Measurements from ENCODE around the gene S100Z.
"Not testable (repeated sequence)": the region's sequence is repeated elsewhere in the genome, so short reads cannot be mapped to it uniquely, and the experiment has no call there.

The S100Z gene

GRCh38 chr5:76849419-76850291 is at the start of gene S100Z:
Gene S100Z (plus strand): TSS chr5:76850014. CDS start chr5:76875360, 25,346 bp downstream.
- DNase-seq, result no peak

- DNase-seq, result no peak
Observed at GRCh38 chr5:76800579-76800978, 49.2 kb upstream of the S100Z start.

GRCh38 chr5:76801159-76801802 is 48.5 kb upstream of the S100Z start:
- peak; percentile 82 for DNase-seq

- no peak for DNase-seq
Observed at GRCh38 chr5:76801803-76802195, 48.0 kb upstream of the S100Z start.

GRCh38 chr5:76804266-76804665 is 45.5 kb upstream of the S100Z start:
- DNase-seq, result no peak

GRCh38 chr5:76805821-76806505 is 43.9 kb upstream of the S100Z start:
- peak; percentile 95 for DNase-seq

- DNase-seq, result peak; percentile 77
Observed at GRCh38 chr5:76807296-76807695, 42.5 kb upstream of the S100Z start.

- no peak for DNase-seq
Observed at GRCh38 chr5:76808141-76808691, 41.6 kb upstream of the S100Z start.

GRCh38 chr5:76809141-76809540 is 40.7 kb upstream of the S100Z start:
- DNase-seq, result no peak

GRCh38 chr5:76810236-76810635 is 39.6 kb upstream of the S100Z start:
- no peak for DNase-seq

- peak; percentile 62 for DNase-seq
Observed at GRCh38 chr5:76811214-76811613, 38.6 kb upstream of the S100Z start.

GRCh38 chr5:76812209-76812608 is 37.6 kb upstream of the S100Z start:
- DNase-seq, result not testable (repeated sequence)

GRCh38 chr5:76813982-76814562 is 35.7 kb upstream of the S100Z start:
- DNase-seq, result peak; percentile 96

- no peak for DNase-seq
Observed at GRCh38 chr5:76816110-76816831, 33.5 kb upstream of the S100Z start.

GRCh38 chr5:76818844-76819831 is 30.7 kb upstream of the S100Z start, which contains the start of gene F2RL1:
Gene F2RL1 (plus strand): TSS chr5:76819030. CDS start chr5:76819183, 153 bp downstream.
- DNase-seq, result peak; percentile 81

GRCh38 chr5:76819851-76820525 is 29.8 kb upstream of the S100Z start:
- no peak for DNase-seq

- DNase-seq, result no peak
Observed at GRCh38 chr5:76820526-76820890, 29.3 kb upstream of the S100Z start.

GRCh38 chr5:76821136-76821535 is 28.7 kb upstream of the S100Z start:
- no peak for DNase-seq

- DNase-seq, result not testable (repeated sequence)
Observed at GRCh38 chr5:76822105-76822731, 27.6 kb upstream of the S100Z start.

GRCh38 chr5:76826416-76826815 is 23.4 kb upstream of the S100Z start:
- DNase-seq, result not testable (repeated sequence)

Data from EL (cell line).